Ovary (tissue), 9 donors: ENCODE data around the gene SGCA. TPM values are rescaled to one million over a fixed set of nuclear protein-coding genes. Genes with fewer than 3 reads are reported as not detected.

Experiments used
- DNase-seq, 5 donors: peaks; one replicate each; pipeline ENCODE4 v3.0.0-alpha.2; 2019 to 2020
- H3K27ac ChIP-seq, 2 donors: fragments of 200-600 bp; one replicate each; pipeline versions ENCODE4 v1.5.1 to v1.8.0; 2019 to 2022
- H3K27me3 ChIP-seq: fragments of 200-600 bp; one replicate; pipeline ENCODE4 v1.8.0; 2022
- H3K36me3 ChIP-seq: fragments of 200-600 bp; sonication (generic); one replicate; pipeline ENCODE4 v1.5.1; 2019
- H3K4me1 ChIP-seq: one replicate; pipeline ENCODE4 v1.8.1; 2013; ENCODE audit warnings: mild to moderate bottlenecking, moderate library complexity; ENCODE audit not compliant: insufficient read depth
- H3K4me3 ChIP-seq: fragments of 200-600 bp; sonication (generic); one replicate; pipeline ENCODE4 v1.5.1; 2017
- H3K9me3 ChIP-seq, 2 donors: fragments of 200-600 bp in 1 of 2; sonication (generic) in 1 of 2; one replicate each; pipeline versions ENCODE4 v1.5.1 to v1.8.1; 2013 to 2019; ENCODE audit warnings: mild to moderate bottlenecking in 1 of 2, moderate library complexity in 1 of 2
- EP300 ChIP-seq: sonication (generic); formaldehyde crosslinking; IDR thresholded peaks from one replicate; pipeline ENCODE4 v1.6.1; 2017; ENCODE audit warnings: antibody characterized with exemption
- POLR2A ChIP-seq: fragments of 450-650 bp; IDR thresholded peaks from one replicate; pipeline ENCODE4 v1.6.1; 2017; ENCODE audit warnings: antibody characterized with exemption, mild to moderate bottlenecking, moderate library complexity
- WGBS, 3 donors: extraction: QIAGEN DNeasy Blood & Tissue Kit in 1 of 3; methylation state at CpG; one replicate each; pipeline versions ENCODE4 v1.1.5 to v1.1.7; 2013 to 2017; 5-methylcytosine and 5-hydroxymethylcytosine counted together
- intact Hi-C, 4 donors: fragments of 100-400 bp; cut with DNase I; formaldehyde crosslinking; loops; one replicate each; pipeline versions ENCODE4 v1.11.0 to v1.15.1; 2022 to 2023
- polyA plus RNA-seq, 2 donors: library from polyadenylated mRNA; stranded (reverse); fragments of 200-250 nt in 1 of 2; fragments of 350-450 nt in 1 of 2; fragmentation: Illumina TruSeq in 1 of 2; extraction: RNeasy Lipid Tissue Mini Kit (QIAGEN cat#74804) in 1 of 2; gene quantifications; one replicate each; pipeline ENCODE4 v1.2.3, GENCODE V29; 2013 to 2014
- total RNA-seq, 7 donors: library from RNA; depleted of rRNA in 2 of 7; stranded (reverse); fragments of >200 nt in 2 of 7; fragmentation: NEBNext Ultra II Directional in 3 of 7; extraction: Animal tissue kit (Norgen Biotek cat#: 25700) in 3 of 7; gene quantifications; one replicate each; pipeline versions ENCODE4 v1.1.0 to v1.2.4, GENCODE V29; 2016 to 2023
- TF ChIP-seq, protein P1 (sequence below), 3 donors: fragments of 450-650 bp in 2 of 3; fragments of 200-600 bp in 1 of 3; IDR thresholded peaks; one replicate each; pipeline versions ENCODE4 v1.5.1 to v1.8.0; 2016 to 2022; ENCODE audit warnings: antibody characterized with exemption in 3 of 3, mild to moderate bottlenecking in 1 of 3
- donor health status: DM: no; HTN: no; CAD: no; lungs with moderate emphysema.
- donor health status: DM: no; HTN: no; CAD: no.
- donor health status: Bipolar disorder and iron deficiency.
- donor health status: DM: yes; HTN: yes; CAD: no.
- donor health status: DM: no; HTN: no; CAD: no.
- donor health status: DM: yes; HTN: yes; CAD: no.

Gene SGCA
- total and polyA plus RNA-seq, 9 donors, result 0.48 to 3.4 (median 2.2) TPM

DNA sequence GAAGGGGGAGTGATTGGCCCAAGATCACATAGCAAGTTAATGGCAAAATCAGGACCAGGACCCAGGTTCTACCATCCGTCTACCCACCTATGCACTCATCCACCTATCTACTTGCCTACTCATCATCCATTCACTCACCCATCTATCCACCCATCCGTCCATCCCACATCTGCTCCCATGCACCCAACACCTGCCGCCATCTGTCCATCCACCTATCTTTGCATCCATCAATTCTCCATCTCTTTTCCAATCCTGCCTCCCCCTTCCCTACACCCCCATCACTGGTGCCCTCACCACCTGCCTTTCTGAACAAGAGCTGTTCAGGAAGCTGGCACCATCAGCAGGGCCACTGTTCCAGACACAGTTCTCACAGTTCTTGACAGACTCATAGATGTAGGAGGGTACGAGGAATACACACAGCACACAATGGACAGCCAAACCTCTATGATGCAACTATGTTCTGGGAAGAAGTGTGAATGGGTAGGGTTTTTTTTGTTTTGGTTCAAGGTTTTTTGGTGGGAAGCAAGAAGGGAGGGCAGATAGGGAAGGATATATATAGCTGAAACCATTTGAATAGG is 40.3 kb upstream of the SGCA start:
- no peak for DNase-seq
- no peak overlapping the region for H3K4me3 ChIP-seq
- no peak for TF ChIP-seq POLR2A
- TF ChIP-seq EP300, result no peak
- TF ChIP-seq, protein P1, sequence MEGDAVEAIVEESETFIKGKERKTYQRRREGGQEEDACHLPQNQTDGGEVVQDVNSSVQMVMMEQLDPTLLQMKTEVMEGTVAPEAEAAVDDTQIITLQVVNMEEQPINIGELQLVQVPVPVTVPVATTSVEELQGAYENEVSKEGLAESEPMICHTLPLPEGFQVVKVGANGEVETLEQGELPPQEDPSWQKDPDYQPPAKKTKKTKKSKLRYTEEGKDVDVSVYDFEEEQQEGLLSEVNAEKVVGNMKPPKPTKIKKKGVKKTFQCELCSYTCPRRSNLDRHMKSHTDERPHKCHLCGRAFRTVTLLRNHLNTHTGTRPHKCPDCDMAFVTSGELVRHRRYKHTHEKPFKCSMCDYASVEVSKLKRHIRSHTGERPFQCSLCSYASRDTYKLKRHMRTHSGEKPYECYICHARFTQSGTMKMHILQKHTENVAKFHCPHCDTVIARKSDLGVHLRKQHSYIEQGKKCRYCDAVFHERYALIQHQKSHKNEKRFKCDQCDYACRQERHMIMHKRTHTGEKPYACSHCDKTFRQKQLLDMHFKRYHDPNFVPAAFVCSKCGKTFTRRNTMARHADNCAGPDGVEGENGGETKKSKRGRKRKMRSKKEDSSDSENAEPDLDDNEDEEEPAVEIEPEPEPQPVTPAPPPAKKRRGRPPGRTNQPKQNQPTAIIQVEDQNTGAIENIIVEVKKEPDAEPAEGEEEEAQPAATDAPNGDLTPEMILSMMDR (IDR thresholded peaks at IDR 0.05), result no peak
- no peaks in the 10 kb centered on the region for H3K36me3 ChIP-seq
- no peaks in the 10 kb centered on the region for H3K27me3 ChIP-seq
- intact Hi-C loops, result no loop called here
- WGBS, 3 donors, result 89 to 94% (median 89%) methylated on average over 4 of the region's 4 CpGs
- H3K4me1 ChIP-seq, result peaks cover 12% of the 10 kb centered on the region
- no peaks in the 10 kb centered on the region for H3K9me3 ChIP-seq
- no peak overlapping the region for H3K27ac ChIP-seq

DNA sequence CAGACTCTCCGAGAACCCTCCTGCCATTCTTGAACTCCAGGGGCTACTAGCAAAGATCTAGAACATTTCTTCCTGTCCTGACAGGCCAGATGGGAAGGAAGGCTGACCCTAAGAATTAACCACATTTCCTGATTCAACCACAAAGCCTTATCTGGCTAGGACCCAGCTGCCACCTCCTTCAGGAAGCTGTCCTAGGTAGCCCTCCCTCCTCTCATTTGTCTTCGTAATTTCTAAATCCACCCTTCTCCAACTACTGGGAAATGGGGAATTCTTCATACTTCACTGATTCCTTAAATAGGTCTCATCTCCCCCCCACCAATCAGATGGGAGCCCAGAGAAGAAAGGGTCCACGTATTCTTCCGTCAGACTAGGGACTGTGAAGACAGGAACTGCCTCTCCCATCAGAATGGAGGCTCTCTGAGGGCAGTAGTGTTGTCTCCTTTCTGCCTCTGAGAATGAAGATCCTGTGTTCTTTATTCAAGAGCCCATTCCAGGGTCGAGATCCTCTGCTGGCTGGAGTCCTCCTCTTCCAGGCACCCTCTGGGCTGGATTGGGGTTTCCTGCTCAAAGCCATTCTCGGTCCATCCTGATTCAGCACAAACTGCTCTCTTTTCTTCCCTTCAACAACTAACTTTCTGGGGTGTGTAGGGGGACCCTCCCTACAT is 38.0 kb upstream of the SGCA start:
- H3K36me3 ChIP-seq, result no peaks in the 10 kb centered on the region
- H3K4me1 ChIP-seq, result peaks cover 12% of the 10 kb centered on the region
- WGBS, 3 donors, result 77 to 82% (median 81%) methylated on average over 6 of the region's 6 CpGs
- H3K9me3 ChIP-seq, result no peaks in the 10 kb centered on the region
- TF ChIP-seq, protein P1 (IDR thresholded peaks at IDR 0.05), result no peak
- TF ChIP-seq EP300 (no peak), POLR2A (no peak)
- intact Hi-C loops, result no loop called here
- no peak overlapping the region for H3K4me3 ChIP-seq
- DNase-seq, result no peak
- H3K27me3 ChIP-seq, result no peaks in the 10 kb centered on the region
- no peak overlapping the region for H3K27ac ChIP-seq

DNA sequence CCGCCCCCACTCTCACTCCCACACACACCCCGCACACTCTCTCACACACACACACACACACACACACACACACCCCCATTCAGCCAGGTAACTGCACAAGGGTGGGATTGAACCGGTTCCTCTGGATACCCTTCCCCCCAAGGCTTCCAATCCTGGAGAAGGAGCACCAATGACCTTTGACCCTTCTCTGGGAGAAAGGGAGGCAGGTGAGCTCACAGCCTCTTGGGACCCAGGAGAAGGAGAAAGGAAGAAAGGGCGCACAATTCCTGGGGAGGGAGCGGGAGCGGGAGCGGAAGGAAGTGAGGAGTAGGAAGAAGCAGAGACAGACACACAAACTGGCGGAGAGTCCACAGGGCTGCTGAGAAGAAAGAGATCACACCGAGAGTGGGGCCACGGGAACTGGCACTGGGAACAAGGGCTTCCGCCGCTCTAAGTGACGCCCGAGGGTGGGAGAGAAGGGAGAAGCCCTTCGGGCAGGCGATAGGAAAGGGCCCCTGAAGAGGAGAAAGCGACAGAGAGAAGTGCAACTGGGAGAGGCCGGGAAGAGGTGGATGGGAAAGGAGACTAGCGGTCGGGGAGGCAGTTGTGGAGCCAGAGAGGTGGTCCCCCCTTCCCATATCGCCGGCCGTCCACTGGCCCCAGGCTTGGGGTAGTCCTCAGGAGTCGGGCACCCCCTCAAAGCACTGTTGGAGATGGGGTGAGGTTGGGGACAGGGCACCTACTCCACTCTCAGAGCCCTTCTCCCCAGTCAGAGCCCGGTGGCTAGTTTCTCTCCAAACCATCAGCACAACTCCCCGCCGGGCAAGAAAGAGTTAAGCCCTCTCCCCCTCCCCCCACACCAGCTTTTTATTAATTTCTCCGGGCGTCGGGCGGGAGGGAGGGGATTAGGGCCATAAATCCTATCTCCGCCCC is 37.1 kb upstream of the SGCA start:
- no peaks in the 10 kb centered on the region for H3K27me3 ChIP-seq
- TF ChIP-seq EP300 (no peak), POLR2A (no peak)
- TF ChIP-seq, protein P1 (IDR thresholded peaks at IDR 0.05), result no peak
- peak in 1 of 5 donors; percentile 29 for DNase-seq
- peaks cover 10% of the 10 kb centered on the region for H3K4me1 ChIP-seq
- H3K36me3 ChIP-seq, result no peaks in the 10 kb centered on the region
- intact Hi-C loops, result no loop called here
- peak overlapping the region in 1 of 2 donors; percentile 33 for H3K27ac ChIP-seq
- no peaks in the 10 kb centered on the region for H3K9me3 ChIP-seq
- peak overlapping the region; percentile 32 for H3K4me3 ChIP-seq
- 9 to 13% (median 9%) methylated on average over 30 to 32 of the region's 32 CpGs for WGBS, 3 donors

DNA sequence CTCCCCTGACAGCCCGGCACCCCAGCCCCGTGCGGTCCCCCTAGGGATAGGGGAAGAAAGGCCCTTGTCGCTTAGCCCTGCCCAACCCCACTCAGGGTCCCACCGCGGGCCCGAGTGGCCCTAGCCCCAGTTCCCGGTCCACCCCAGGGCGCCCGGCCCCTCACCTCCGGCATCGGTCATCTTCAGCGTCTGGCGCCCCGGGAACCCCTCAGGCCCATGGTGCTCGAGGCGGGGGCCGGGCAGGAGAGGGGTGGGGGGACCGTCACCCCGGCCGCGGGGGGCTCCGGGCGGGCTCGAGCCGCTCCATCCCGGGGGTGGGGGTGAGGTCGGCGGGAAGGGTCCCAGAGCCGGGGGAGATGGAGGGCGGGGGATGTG is 36.5 kb upstream of the SGCA start:
- Histone ChIP-seq H3K4me1 (peaks cover 6% of the 10 kb centered on the region), H3K9me3 (no peaks in the 10 kb centered on the region), H3K4me3 (peak overlapping the region; percentile 32), H3K27me3 (no peaks in the 10 kb centered on the region), H3K36me3 (no peaks in the 10 kb centered on the region), H3K27ac (peak overlapping the region in 1 of 2 donors; percentile 33)
- TF ChIP-seq, protein P1 (IDR thresholded peaks at IDR 0.05), result no peak
- TF ChIP-seq EP300, result no peak
- intact Hi-C loops, result no loop called here
- 1 to 4% (median 1%) methylated on average over 4 to 31 of the region's 31 CpGs for WGBS, 3 donors
- DNase-seq, result no peak
